ENCODE measurements around the gene IFRD2.
"Not testable (repeated sequence)": the region's sequence is repeated elsewhere in the genome, so short reads cannot be mapped to it uniquely, and the experiment has no call there.

The IFRD2 gene

GRCh38 chr3:50244813-50245212, 47.4 kb downstream of the IFRD2 start:
- DNase-seq = not testable (repeated sequence)

DNA sequence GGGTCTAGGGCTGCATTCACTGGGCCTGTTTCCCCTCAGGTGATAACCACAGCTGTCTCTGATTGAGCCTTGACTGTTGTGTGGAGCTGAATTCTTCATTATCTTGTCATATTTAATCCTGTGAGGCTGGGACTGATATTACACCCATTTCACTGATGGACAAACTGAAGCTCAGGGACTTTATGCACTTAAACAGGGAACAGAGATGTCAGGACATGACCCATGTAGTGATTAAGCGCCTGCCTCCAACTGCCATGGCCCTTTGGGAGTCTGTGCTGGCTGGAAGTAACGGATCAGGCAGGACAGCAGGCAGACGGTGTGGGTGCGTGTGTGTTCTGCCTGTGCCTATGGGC, 48.7 kb downstream of the IFRD2 start:
- no peak for DNase-seq

DNA sequence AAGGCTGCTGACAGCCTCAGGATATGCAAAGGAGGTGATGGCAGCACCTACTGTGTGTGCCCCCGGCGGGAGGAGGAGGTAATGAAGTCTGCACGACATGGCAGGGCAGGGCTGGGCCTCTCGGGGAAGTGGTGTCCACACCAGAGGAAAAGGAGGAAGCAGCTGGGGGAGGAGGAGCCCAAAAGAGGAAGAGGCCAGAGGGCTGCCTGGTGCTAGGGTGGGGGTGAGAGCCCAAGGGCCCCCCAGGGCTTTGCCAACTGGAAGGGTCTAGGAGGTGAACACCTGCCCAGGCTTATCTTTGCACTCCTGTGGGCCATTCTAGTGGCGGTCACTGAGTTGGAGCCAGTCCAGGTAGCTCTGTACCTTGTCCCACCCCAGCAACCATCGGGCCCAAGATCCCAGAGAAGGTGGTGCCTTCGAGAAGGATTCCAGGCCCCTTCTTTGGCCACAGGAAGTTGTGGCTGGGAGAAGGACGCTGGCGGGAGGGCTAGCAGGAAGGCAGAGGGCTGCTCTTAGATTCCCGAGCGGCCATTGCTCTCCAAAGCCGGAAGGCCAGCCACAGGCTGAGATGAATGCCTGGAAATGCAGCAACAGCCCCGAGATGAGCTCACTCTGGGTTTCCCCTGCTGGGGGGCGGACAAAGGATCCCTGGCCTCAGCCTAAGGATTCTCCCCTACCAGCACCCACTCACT, 49.2 kb downstream of the IFRD2 start:
- peak; percentile 65 for DNase-seq

DNA sequence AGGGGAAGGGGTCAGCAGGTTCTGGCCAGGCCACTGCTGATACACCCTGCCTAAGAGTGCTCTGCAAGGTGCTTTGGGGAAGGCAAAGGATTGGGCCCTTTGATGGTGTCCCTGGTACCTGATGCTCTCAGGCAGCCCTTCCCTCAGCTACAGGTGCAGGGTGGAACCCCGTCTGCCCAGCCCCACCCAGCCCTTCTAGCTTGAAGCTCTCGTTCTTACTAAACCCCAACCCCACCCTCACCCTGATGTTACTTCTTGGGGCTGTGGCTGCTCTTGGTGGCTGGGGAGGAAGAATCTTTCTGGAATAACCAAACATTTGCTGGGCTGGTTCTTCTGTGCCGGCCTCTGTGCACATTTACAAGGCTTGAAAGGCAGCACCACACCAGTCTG, 49.9 kb downstream of the IFRD2 start:
- peak; percentile 42 for DNase-seq

- no peak for DNase-seq
Measured at GRCh38 chr3:50241713-50242380, 50.4 kb downstream of the IFRD2 start.

- no peak for DNase-seq
Measured at GRCh38 chr3:50241163-50241562, 51.1 kb downstream of the IFRD2 start.

DNA sequence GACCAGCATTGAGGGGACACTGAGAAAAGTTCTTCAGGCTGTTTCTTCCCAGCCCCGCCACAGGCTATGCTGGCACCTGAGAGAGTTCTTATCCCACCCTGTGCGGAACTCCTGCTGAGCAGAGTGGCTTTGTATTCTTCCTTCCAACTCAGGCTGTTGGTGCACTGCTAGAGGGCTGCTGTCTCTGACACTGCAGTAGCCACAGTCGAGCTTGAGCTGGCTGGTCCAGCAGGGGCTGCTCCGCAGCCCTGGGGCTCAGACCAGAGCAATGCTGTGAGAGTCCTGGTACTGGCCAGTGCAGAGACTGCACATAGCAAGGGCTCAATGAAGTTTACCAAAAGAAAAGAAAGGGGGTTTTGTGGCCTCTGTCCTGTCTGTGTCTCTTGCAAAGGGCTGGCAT, 52.6 kb downstream of the IFRD2 start:
- no peak for DNase-seq

- DNase-seq = peak; percentile 36
Measured at GRCh38 chr3:50238549-50239026, 53.6 kb downstream of the IFRD2 start.

DNA sequence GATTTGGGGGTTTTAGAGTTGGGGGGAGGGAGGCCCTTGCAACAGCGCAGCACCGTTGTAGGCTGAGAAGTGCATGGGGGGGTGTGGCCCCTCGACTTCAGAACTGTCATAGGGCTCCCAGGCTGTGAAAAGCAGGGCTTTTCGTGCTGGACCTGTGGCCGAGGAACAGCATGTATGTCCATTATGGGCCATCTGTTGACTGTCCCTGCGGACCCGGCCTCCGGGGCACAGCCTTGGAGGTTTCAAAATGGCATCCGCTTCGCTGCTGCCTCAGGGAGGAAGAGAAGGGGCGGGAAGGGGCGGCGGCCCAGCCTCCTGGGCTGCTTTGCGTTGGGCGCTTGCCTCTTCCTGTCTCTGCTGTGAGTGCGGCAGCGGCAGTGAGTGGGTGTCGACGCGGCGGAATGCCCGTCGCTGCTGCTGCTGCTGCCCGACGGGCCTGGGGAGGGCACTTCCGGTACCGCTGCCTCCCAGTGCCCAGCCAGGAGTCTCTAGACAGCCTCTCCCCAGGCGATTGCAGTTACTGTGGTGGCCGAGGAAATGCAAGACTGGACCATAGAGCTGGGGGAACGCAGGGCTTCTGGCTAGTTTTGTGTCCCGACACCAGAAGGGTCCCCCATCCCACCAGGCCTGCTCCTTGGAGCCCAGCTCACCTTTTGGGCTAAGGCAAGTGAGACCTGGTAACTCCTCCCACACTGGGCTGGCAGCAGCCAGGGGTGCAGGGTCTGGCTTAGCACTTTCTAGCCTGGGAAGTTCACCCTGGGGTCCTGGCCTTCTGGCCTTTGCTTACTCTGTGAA, 54.3 kb downstream of the IFRD2 start:
- peak; percentile 94 for DNase-seq
